Stimulated activated CD8-positive, alpha-beta memory T cell treated with anti-CD3 and anti-CD28 coated beads, Interleukin-12 subunit alpha, Interleukin-12 subunit beta, amount 100 ng/mL, for 24 hours (primary cell): Measurements from ENCODE around the gene HLCS.

Experiments
- DNase-seq: peaks from one replicate; pipeline ENCODE4 v3.0.0-alpha.2; 2020; ENCODE audit errors: extremely low read depth

The HLCS gene

DNA sequence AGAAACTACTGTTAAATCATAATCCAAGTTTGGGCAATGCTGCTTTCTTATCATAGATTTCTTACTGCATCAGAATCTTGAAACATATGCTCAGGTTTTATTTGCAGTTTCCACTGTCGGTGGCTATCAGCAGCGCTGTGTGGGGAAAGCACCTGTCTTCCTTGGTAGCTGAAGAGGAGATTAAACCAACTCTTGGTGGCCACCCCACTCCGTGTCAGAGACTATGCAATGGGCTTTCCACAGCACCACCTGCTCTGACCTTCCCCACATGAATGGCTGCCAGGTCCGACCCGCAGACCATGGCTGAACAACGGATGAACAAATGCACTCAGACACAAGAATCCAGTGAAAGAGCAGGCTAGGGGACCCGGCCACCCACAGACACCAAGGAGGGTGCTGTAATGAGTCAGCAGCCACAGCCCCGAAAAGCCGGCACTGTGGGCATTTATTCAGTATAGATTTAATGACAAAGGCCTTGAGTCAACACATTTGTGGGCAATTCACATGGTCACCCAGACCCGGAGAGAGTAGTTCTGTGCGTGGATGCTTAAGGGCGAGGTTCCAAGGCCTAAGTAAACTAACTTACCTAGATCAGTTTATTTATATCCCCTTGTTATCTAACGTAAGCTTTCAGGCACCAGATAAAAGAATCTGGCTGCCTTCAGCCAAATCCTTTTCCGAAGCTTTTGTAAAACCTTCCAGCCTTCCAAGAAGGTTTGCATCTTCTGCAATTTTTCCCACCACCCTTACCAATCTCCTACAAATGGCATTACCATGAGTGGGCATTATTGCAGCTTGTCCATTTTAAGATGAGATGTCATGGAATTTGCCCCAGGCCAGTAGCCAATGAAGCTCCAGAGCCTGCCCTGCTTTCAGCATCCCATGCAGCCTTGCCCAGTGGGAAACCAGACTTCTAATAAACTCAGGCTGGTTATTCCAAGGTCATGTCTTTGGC lies 82.7 kb downstream of the HLCS start:
- DNase-seq, result no peak

GRCh38 chr21:36882776-36883175 lies 83.7 kb downstream of the HLCS start:
- no peak for DNase-seq

GRCh38 chr21:36881228-36881627 lies 85.2 kb downstream of the HLCS start:
- no peak for DNase-seq

DNA sequence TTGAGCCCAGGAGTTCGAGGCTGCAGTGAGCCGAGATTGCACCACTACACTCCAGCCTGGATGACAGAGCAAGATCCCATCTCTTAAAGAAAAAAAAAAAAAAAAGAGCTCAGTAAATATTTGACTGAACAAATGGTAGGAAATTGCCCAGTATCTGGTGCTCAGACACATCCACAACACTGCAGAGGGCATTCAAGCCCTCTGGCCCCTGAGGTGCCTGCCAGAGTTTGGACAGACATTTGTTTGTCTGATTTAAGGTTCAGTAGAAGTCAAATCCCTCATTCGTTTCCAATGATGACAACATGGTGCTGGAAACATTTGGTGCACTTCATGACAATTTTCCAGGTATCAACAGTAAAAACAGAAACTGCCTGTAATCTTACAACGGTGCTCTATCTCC lies 86.6 kb downstream of the HLCS start:
- DNase-seq, result no peak

GRCh38 chr21:36877741-36878140 lies 88.7 kb downstream of the HLCS start:
- DNase-seq, result no peak

- DNase-seq, result no peak
These were observed 91.8 kb downstream of the HLCS start for GRCh38 chr21:36874665-36875064.

- DNase-seq, result no peak
These were observed 93.0 kb downstream of the HLCS start for GRCh38 chr21:36873513-36873912.

GRCh38 chr21:36867291-36867905 lies 99.1 kb downstream of the HLCS start:
- DNase-seq, result no peak

DNA sequence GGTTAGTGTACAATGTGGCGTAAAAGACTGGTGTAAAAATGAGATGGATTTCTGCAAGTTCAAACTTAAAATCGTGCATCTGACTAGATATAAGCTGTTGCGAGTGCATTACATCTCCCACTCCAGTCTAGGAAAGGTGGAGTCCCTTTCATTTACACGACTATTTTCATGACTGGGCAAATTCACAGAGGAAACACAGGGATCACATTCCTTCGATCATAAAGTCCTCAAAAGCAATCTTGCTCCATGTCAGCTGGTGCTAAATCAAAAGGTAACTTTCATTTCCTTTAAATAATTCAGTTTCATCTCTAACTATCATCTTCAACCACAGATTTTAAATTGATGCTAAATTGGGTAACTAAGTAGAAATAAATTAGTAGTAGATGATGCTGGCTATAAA lies 100.0 kb downstream of the HLCS start:
- DNase-seq, result no peak

DNA sequence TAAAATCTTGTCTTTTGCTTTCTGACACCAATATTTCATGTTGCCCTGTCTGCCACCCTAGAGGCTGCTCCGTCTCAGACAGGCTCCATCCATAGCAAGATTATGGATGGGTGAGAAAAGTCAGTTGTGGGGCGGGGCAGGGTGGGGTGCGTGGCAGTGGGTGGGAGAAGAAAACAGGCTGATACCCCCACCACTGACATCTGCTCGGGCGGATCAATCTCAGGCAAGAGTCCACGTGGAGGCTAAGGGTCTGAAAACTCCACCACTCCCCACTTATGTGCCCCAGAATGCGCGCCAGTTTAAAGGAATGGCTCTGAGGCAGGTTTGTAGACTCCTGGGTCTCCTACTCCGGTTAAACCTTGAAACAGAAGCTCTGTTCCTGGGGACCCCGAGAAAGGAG lies 101.5 kb downstream of the HLCS start:
- DNase-seq, result no peak

DNA sequence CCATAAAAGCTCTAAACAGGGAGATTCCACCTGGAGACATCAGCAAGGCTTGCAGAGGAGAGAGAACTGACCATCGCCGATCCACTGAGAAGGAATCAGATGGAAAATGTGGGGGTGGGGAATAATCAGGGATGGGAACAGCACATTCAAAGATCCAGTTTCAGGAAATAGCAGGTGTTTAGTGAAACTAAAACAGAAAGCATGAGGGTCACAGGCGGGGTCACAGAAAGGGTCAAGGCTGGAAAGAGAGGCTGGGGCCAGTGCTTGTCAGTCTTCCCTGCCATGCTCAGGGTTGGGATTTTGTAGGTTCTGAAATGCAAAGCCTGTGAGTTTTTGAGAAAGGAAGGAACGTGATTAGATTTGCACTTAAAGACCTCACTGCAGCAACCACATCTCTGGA lies 103.2 kb downstream of the HLCS start:
- no peak for DNase-seq

- no peak for DNase-seq
These were observed 104.7 kb downstream of the HLCS start for GRCh38 chr21:36861595-36862323.

DNA sequence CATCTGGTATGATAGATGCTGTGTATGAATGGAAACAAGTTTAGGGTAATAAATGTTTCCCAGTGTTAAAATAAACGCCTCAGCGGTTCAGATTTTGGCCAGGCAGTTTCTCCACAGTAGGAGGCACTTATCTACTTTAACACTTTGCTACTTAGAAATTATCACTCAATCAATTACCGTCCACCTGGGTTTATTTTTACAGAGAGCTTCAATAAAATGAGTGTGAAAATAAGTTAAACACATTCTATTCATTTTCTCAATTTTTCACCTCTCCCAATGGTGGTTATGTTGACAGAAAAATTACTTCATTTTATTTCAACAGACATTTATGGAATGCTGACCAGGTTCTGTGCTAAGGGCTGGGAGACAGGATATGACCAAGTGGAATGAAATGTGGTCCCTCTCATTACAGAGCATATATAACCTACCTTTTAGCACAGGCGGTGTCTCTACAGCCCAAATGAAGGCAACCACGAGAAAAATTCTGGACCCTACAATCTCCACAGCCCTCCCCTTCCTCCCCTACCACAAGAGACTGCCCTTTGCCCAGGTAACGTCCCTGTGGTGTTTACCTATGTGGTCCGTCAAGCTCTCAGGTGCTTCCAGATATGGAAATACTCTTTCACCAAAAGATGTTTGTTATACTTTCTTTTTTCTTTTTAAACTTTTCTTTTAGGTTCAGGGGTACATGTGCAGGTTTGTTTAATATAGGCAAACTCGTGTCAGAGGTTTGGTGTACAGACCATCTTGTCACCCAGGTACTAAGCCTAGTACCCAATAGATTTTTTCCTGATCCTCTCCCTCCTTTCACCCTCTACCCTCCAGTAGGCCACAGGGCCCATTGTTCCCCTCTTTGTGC lies 105.5 kb downstream of the HLCS start:
- no peak for DNase-seq

DNA sequence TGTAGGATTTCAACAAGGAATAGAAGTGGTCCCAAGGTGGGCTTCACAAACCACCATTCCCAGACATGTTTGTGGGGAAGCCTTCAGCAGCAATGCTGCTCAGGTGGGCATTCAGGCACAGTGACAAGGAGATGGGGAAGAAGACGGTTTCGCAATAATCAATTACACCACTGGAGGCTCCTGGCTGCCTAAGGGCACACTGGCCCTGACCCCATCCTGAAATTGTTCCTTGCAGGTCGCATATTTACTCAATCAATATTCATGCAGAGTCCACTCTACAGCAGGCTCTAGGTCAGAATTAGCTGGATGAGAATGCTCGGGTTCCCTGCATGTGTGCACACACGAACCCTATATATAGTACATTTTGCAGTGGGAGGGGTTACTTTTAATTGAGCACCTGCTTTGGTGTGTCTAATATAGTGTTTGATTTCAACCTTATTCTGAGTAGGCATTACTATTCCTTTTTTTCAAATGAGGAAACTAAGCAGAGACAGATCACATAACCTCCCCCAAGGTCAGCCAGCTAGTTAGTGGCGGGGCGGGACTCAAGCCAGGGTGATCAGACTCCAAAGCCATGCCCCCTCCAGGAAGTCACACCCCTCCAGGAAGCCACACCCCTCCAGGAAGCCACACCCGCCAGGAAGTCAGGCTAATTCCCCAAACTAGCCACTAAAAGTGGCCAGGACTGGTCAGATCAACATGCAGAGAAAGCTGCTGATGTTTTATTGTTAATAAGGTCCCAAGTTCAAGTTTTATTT lies 106.5 kb downstream of the HLCS start:
- DNase-seq, result no peak

DNA sequence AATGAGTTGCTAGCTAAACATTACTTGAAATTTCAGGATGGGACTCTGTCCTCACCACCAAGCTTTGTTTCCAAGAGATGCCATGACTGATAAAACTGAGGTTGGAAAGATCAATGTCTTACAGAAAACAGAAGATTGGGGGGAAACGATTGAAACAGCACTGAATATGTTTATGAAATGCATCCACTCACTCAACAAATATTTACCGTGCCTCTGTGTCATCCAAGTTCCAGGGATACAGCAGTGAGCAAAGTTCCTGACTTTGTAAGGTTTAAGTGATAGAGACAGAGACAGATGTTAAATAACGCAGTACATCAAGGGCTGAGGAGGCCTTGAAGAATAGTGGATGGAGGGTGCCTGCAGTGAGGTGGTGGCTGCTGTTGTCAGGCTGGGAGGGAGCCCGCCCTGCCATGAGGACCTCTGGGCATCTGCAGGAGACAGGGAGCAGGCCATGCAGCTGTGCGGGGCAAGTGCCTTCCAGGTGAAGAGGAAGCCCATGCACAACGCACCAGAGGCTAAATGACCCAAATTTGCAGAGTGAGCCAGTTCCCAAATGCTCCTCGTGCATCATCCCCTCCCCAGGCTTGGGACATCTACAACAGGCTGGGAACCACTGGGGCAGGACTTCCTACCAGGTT lies 108.0 kb downstream of the HLCS start:
- DNase-seq, result no peak

DNA sequence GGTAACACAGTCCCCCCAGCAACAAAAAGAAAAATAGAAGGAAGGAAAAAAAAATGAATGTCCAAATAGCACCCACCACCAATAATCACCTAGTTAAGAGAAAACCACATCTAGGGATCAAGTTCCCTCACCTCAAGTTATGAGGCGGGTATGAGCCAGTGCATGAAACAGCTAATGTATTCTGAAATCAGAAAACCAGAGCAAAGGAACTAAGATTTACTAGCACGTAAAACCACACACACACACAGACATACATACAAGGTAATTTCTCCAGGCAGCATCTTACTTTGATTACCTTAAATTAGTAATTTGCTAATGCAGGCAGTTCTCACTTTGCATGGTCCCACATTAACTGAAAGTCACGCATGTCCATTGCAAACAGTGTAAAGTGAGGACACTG lies 109.8 kb downstream of the HLCS start:
- DNase-seq, result no peak

GRCh38 chr21:36854391-36854790 lies 112.1 kb downstream of the HLCS start:
- DNase-seq, result no peak

GRCh38 chr21:36852864-36853263 lies 113.6 kb downstream of the HLCS start:
- DNase-seq, result no peak

GRCh38 chr21:36852293-36852692 lies 114.2 kb downstream of the HLCS start:
- DNase-seq, result no peak

DNA sequence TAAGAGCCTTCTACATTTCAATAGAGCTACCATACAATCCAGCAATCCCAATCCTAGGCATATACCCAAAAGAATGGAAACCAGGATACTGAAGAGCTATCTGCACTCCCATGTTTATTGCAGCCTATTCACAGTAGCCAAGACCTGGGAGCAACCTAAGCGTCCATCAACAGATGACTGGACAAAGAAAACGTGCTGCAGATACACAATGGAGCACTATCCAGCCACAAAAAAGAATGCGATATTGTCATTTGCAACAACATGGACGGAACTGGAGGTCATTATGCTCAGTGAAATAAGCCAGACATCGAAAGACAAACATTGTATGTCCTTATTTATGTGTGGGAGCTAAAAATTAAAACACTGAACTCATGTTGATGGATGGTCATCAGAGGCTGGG lies 115.3 kb downstream of the HLCS start:
- DNase-seq, result no peak
